ENCODE results near the gene LARP1. TPM values are rescaled to one million over a fixed set of nuclear protein-coding genes. Genes with fewer than 3 reads are reported as not detected.
"Not testable (repeated sequence)": the region's sequence is repeated elsewhere in the genome, so short reads cannot be mapped to it uniquely, and the experiment has no call there.

The LARP1 gene
- total RNA-seq, 1 donor from 2014 or later, result 37.4 TPM

DNA sequence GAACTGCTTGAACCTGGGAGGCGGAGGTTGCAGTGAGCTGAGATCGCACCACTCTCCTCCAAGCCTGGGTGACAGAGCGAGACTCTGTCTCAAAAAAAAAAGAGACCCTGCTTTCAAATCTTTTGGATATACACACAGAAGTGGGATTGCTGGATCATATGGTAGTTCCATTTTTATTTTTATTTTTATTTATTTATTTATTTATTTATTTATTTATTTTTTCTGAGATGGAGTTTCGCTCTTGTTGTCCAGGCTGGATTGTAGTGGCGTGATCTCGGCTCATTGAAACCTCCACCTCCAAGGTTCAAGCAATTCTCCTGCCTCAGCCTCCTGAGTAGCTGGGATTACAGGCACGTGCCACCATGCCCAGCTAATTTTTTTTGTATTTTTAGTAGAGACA is 19.8 kb upstream of the LARP1 start:
- DNase-seq, result not testable (repeated sequence)

DNA sequence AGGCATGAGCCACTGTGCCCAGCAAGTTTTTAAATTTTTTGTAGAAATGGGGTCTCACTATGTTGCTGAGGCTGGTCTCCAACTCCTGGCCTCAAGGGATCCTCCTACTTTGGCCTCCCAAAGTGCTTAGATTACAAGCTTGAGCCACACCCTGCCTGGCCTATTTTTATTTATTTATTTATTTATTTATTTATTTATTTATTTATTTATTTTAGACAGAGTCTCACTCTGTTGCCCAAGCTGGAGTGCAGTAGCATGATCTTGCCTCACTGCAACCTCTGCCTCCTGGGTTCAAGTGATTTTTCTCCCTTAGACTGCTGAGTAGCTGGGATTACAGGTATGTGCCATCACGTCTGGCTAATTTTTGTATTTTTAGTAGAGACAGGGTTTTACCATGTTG is 18.8 kb upstream of the LARP1 start:
- not testable (repeated sequence) for DNase-seq

DNA sequence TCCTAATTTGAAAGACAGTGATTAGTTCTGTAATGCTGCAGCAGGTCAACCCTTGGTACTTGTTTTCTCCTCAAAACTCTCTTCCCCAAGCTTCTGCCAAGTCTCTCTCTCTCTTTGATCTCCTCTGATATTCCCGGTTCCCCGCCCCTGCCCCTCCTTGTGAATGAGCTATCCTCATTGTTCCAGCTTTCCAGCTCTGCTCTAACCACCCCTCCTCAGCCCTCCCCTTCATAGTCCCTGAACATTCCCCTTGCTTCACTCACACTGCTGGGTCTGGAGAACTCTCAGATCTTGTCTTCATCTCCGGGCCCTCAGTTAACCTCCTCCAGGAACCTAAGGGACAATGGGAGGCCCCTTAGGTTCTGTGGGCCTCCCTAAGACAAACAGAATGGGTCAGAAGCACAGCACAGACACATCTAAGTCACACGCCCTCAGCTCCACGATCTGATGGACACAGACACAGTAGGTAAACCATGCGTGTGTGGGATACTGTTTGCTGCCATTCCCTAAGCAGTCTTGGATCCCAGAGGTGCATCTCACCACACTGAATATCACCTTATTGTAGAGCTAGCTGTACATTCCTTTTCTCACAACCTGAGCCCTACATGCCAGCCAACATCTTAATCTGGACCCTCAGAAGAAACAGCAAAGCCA is 17.4 kb upstream of the LARP1 start:
- no peak for DNase-seq

DNA sequence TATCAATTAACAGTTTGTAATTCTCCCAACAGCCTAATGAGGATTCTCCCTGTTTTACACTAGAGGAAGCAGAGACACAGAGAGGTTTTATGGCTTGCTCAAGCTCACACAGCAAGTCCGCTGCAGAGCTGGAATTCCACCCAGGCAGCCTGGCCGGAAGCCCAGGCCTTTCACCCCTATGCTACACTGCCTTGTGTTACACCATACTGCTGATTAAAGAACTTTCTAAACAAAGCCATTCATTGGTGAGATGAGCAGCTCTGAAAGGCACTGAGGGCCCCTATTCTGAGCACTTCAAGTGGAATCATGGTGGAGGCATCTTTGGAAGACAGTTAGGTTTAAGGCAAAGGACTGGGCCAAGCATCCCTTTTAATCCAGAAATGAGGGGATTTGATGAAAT is 14.7 kb upstream of the LARP1 start:
- DNase-seq, result peak; percentile 18

DNA sequence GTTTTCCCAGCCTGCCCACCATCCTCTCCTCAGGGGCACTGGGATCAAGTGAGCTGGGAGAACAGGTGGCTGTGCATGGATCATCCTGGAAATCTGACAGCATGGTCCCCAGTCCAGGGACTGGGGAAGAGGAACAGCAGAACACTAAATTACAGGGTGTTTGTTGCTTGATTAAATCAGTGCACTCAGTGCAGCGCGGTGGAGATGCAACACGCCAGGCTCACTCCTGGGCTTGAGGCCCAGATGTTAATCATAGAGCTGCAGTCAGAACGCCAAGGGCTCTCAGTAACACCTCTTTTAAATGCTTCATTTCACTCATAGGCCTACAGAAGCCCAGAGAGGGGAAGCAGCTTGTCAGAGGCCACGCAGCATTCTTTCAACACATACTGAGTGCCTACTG is 14.2 kb upstream of the LARP1 start:
- DNase-seq, result peak; percentile 73

DNA sequence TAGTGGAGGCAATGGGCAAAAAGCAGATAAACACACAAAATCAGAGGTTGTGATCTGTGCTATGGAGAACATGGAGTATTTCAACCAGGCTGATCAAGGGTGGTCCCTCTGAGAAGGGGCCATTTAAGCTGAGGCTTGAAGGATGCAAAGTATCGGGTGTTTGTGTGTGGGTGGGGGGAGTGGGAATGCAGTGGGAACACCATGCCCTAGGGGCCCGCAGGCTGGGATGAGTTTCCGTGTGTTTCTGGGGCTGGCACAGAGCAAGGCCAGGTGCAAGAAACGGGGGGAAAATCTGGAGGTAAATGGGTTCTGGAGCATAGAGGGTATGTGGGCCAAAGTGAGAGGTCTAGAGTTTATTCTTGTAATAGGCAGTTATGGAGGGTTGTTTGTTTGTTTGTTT is 13.8 kb upstream of the LARP1 start:
- DNase-seq, result no peak

DNA sequence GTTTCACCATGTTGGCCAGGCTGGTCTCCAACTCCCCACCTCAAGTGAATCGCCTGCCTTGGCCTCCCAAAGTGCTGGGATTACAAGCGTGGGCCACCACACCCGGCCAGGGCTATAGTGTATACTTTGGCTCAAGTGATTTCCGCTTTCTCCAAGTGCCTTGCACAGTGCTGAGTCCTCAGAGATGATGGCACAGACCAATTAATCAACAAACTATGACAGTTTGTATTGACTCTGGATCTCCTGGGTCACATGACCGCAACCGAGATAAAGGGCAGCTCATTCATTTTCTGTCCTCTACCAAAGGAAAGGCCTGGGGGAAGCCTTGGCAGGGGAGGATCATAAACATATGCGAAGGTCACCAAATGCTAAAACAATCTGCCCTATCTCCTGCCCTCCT is 11.4 kb upstream of the LARP1 start:
- no peak for DNase-seq

DNA sequence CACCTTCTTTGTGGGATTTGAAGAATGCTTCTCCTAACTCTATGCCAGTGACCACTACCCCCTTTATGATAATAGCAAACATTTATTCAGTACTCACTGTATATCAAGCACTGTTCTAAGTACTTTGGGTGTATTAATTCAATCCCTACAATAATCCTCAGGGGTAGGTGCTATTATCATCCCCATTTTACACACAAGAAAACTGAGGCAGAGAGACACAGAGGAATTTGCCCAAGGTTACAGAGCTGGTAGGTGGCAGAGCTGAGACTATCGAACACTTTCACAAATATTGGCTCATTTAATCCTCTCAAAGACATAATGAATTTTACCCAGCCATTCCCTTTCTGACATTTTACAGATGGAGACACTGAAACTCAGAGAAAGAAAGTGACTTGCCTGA is 9.8 kb upstream of the LARP1 start:
- no peak for DNase-seq

DNA sequence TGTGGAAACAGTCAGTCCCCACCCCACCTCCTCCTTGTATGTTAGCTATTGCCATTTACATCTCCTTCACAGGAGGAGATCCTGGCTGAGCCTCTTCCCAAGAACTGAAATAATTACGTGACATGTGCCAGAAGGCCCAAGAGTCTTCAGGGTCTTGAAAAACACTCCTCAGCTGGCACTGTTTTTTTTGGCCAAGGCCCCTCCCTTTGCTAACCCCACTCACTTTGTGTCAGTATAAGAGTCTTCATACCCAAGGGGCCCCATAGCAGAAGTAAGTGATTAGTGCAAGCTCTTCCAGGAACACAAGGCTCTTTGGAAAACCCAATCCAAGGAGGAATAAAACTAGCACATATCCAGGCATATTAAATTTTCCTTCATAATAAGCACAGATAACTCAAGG is 5.7 kb upstream of the LARP1 start:
- DNase-seq, result no peak

DNA sequence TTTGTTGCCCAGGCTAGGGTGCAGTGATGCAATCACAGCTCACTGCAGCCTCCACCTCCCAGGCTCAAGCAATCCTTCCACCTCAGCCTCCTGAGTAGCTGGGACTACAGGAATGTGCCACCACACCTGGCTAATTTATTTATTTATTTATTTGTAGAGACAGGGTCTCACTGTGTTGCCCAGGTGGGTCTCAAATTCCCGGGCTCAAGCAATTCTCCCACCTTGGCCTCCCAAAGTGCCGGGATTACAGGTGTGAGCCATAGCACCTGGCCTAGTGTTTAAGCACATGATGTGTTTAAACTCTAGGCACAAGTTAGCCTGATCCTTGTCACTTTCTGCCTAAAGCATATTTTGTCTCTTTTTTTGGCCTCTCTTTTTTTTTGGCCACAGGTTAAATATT is 4.5 kb upstream of the LARP1 start:
- DNase-seq, result not testable (repeated sequence)

DNA sequence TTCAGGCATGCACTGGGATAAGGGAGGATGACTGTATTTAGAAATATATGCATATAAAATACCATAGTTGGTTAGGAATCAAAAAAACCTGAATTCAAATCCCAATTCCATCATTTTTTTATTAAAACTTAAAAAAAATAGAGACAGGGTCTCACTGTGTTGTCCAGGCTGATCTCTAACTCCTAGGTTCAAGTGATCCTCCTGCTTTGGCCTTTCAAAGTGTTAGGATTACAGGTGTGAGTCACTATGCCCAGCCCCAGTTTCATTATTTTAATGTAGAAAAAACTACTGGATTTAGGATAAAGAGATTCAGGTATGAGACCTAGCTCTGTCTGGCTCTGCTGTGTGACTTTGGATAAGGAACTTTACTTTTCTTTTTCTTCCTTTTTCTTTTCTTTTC is 3.3 kb upstream of the LARP1 start:
- no peak for DNase-seq

DNA sequence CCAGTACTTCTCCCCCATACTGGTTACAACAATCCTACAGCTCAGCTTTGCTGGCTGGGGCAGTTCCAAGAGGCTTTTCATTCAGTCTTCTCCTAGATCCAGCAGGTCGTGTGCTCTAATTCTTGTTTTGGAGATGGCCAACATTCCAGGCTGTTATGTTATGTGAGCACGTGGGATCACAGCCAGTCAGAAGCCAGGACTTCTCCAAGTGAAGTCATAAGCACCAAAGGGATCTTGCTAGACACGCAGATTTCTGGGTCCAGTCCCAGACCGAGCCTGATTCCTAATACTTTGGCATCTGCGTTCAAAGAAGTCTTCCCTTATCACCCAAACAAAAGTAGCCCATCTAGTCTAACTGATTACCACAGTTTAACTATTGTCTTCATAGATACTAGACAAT is 1.4 kb upstream of the LARP1 start:
- peak; percentile 22 for DNase-seq

DNA sequence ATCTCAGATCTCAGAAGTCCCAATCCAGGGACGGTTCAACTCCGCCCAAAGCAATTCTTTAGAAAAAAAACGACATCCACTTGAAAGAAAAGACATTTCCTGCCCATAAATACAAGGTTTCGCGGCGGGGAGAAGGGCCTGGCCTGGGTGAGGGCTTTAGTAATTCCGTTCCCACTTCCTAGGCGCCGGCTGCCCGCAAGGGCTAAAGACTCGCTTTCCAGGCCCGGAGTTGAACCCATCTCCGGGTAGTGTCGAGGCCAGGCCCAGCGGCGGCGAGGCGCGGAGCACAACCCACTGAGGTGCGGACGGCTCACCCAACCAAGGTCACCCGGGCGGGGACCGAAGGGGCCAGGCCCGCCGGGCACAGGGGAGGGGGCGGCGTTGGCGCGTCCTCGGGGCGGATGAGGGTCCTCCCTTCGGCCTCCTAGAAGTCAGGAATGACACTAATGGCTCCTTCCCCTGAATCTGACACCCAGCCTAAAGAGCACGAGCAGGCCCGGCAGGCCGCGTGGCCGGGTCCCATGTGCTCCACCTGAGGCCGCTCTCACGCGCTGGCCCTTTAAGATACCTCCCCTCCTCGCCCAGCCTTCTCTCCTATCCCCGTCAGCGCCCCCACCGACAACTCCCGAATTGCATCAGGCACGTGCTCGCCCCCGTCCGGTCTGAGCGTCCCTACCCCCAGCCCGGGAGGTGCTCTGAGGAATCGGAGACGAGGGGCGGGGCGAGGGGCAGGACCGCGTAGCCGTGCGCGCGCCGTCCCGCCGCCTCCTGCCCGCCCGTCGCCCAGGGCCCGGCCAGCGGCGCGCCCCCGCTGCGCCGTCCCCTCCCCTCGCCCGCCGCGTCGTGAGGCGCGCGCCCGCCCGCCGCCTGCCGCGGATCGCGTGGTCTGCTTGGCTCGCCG is 467 bp upstream of the LARP1 start:
- peak; percentile 98 for DNase-seq

DNA sequence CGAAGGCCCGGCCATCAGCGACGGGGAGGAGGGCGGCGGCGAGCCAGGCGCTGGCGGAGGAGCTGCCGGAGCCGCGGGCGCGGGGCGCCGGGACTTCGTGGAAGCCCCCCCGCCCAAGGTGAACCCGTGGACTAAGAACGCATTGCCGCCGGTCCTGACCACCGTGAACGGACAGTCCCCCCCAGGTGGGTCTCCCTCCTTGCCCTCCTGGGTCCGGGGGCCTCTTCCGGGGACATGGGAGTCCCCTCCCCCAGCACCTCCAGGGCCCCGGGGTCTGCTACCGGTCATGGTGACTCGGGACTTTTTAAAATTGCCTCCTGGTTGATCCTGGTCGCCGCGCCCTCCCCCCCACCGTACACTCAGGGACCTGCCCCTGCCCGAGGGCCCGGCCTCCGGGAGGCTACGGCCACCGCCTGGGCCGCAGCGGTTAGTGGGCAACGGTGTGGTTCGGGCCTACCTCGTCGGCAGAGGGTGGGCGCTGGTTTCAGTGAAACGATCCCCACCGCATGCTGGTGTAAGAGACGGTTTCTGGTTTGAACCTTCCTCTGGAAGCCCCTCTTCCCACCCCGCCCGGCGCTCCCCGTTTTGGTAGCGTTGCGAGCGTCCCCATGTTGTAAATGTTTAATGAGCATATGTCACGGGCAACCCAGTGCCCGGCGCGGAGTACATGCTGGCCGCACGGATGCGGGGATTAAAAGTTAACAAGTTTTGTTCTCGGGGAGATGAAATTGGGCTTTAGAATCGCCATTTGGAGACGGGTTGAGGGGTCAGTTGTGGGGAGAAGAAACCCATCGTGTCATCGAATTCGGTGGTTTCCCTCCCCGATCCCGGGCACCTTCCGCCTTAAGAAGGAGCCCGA is 1.1 kb downstream of the LARP1 start:
- peak; percentile 18 for DNase-seq

DNA sequence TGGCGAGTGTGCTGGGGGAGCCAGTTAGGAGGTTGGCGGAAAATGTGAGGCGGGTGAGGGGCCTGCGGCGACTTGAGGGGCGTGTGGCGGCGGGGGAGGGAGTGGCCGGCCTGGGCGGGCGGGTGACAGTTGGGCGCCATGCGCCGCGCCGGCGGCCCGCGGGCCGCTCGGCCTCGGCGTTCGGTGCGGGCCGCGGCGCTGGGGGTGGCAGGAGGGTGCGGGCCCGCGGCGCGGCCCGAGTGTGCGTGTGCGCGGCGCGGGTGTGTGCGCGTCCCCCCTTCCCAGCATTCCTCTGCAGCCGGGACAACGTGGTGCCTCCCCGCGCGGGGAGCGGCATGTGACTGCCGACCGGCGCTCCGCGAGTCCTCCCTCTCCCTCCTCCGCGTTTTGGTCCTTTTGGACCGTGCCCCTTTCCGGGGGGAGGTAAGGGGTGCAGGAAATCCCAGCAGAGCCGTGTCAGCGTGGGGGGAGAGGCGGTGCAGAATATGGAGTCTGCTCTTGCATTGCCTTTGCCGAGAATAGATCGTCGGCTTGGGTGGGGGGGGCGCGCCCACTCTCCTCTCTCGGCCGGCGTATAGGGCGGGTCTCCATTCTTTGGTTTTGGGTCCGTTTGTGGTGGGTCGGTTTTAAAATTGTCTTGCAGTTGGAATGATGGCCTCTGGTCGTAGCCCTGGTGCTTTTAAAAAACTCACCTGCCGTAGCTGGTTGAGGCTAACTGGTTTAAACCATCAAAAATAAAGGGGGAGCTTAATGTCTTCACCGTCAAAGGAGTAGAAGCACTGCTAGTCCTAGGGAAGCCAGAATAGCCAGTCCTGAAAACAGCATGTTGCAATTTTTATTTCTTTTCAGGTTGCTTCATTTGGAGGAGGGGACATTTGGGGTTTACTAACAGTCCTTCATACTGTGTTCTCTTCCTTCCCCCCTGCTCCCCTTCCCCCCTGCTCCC is 2.0 kb downstream of the LARP1 start:
- peak; percentile 48 for DNase-seq

DNA sequence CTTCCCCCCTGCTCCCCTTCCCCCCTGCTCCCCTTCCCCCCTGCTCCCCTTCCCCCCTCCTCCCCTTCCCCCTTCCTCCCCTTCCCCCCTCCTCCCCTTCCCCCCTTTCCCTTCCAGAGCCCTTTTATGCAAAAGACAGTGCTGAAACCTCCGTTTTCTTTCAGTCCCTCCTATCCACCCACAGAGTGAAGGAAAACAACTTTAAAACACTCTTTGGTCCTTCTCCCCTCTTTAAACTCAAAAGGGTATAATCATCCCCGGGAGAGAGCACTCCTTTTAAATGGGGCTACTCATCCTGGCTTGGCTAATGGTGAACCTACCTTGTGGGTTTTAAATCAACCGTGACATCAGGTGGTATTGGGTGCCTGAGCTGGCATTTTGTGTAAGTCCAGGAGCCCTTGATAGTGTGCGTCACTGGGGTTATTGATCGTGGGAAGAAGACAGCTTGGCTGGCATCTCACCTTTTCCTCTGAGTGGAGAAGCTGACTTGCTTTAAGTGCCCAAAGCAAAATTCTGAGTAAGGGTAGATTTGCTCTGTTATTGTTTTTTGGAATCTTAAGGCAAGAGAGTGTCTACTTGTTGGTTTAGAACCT is 2.7 kb downstream of the LARP1 start:
- no peak for DNase-seq

DNA sequence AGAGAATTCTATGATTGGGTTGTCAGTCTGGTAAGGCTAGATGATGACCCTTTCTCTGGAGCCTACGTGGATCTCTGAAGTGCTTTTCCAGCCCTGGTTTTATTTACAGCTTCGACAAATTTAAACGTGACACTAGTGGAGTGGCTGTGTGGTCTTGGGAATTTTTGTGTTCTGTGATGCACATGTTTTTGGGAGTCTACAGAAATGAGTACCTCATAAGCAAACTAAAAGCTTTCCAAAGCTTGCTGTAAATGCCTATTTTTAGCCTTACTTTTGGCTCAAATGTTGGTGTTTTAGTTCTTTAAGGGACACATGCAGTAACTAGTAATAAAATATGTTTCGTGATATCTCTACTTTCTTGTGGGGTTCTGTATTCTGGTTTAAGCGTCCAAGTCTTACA is 3.3 kb downstream of the LARP1 start:
- no peak for DNase-seq

DNA sequence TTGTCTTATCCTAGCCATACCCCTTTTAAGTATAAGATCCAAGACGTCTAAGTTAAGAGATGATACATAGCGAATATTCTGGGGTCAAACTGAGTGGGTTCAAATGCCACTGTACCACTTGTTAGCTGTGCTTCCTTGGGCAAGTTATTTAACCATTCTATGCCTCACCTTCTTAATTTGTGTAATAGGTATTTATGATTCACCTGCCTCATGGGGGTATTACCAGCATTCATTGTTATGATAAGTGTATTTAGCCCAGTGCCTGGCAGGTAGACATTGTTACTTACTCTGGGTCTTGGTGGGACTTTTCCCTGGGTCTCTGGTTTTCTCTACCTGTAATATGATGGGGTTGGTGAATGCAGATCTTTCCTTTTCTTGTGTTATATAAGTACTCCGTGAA is 3.8 kb downstream of the LARP1 start:
- DNase-seq, result no peak

DNA sequence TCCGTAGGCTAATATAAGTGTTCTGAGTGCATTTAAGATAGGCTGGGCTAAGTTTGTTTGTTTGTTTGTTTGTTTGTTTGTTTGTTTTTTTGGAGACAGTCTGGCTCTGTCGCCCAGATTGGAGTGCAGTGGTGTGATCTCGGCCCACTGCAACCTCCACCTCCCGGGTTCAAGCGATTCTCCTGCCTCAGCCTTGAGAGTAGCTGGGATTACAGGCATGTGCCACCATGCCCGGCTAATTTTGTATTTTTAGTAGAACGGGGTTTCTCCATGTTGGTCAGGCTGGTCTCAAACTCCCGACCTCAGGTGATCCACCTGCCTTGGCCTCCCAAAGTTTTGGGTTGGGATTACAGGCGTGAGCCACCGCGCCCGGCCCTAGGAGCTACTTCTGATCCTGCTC is 4.7 kb downstream of the LARP1 start:
- DNase-seq, result not testable (repeated sequence)

DNA sequence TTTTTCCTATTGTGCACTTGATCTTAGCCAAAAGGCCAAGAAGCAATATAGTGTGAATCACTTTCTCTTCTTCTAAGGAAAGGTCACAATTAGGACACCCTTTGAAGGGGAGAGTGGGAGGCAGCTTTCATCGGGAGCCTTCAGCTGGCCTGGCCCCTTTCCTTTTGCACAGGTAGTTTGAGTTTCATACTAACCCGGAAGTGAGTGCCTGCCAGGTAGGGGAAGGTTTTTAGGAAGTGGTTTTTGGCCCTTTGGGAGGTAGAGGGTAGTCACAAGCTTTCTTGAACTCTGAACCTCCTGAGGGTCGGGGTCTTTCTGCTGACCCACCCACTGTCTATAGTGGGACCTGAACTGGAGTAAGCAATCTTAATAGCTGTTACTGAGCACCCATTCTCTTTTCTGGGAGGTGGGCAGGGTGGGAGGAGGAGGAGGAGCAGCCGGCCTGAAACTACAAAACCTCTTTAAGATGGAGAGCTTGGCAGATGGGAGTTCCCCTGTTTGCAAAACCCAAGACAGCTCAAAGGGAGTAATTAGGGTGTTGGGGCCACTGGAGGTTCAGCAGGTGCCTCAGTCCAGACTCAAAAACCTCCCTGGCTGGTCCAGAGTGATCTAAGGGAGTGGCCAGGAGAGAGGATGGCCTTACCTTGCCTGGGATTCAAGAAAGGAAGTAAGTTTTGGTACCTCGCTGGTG is 6.0 kb downstream of the LARP1 start:
- DNase-seq, result no peak

DNA sequence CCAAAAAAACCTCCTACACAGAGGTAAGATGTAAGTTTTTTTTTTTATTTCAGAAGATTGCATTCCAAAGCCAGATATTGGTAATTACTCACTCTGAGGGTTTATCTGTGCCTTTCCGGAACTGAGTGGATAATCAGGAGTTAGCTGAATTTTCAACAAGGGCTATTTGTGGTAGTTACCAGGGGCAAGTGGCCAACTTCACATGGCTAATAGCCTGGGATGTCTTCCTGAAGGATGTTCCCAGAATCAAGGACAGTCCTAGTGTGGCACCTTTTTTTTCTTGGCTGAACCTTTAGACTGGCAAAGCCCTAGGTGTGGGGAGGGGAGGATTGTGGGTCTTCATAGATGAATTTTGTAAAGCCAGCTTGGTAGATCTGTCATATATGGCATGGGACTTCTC is 7.1 kb downstream of the LARP1 start:
- DNase-seq, result no peak

All from occipital lobe (tissue), 2 donors.